Liver (tissue), 9 donors: Measurements from ENCODE around the gene COLEC11. TPM values are rescaled to one million over a fixed set of nuclear protein-coding genes. Genes with fewer than 3 reads are reported as not detected.

ENCODE experiments used
- DNase-seq: peaks from one replicate; pipeline ENCODE4 v3.0.0-alpha.2; 2017; ENCODE audit warnings: low spot score
- H3K27ac ChIP-seq, 2 donors: one replicate each; pipeline ENCODE4 v1.7.0; 2013; ENCODE audit warnings: inconsistent platforms in 2 of 2, low read length in 2 of 2, control low read depth in 1 of 2, low read depth in 1 of 2, mild to moderate bottlenecking in 1 of 2
- H3K27me3 ChIP-seq, 4 donors: one replicate each; pipeline versions ENCODE4 v1.6.1 to v1.7.0; 2013; ENCODE audit warnings: low read length in 3 of 4, inconsistent platforms in 1 of 4, mild to moderate bottlenecking in 1 of 4, moderate library complexity in 1 of 4; ENCODE audit not compliant: control insufficient read depth in 4 of 4, insufficient read depth in 4 of 4
- H3K36me3 ChIP-seq, 4 donors: one replicate each; pipeline versions ENCODE4 v1.6.1 to v1.7.0; 2013; ENCODE audit warnings: low read length in 3 of 4, mild to moderate bottlenecking in 3 of 4, low read depth in 1 of 4, moderate library complexity in 1 of 4; ENCODE audit not compliant: control insufficient read depth in 4 of 4, insufficient read depth in 3 of 4
- H3K4me1 ChIP-seq, 4 donors: one replicate each; pipeline versions ENCODE4 v1.6.1 to v1.7.0; 2013; ENCODE audit warnings: low read length in 3 of 4, mild to moderate bottlenecking in 3 of 4, moderate library complexity in 1 of 4; ENCODE audit not compliant: control insufficient read depth in 4 of 4, insufficient read depth in 4 of 4
- H3K4me3 ChIP-seq, 3 donors: one replicate each; pipeline versions ENCODE4 v1.6.1 to v1.7.0; 2013; ENCODE audit warnings: low read length in 3 of 3, control low read depth in 1 of 3, low read depth in 1 of 3, mild to moderate bottlenecking in 1 of 3
- H3K9ac ChIP-seq, 2 donors: one replicate each; pipeline ENCODE4 v1.7.0; 2013; ENCODE audit warnings: low read length in 2 of 2, mild to moderate bottlenecking in 2 of 2, moderate library complexity in 2 of 2, control low read depth in 1 of 2, low read depth in 1 of 2
- H3K9me3 ChIP-seq, 4 donors: one replicate each; pipeline versions ENCODE4 v1.6.1 to v1.7.0; 2013; ENCODE audit warnings: low read length in 3 of 4; ENCODE audit not compliant: control insufficient read depth in 4 of 4
- ATF3 ChIP-seq: IDR thresholded peaks from 2 replicates; pipeline ENCODE4 v1.6.1; 2016; ENCODE audit warnings: antibody characterized with exemption
- FOXA1 ChIP-seq: IDR thresholded peaks from 2 replicates; pipeline ENCODE4 v1.6.1; 2016; ENCODE audit warnings: antibody characterized with exemption
- FOXA2 ChIP-seq: IDR thresholded peaks from 2 replicates; pipeline ENCODE4 v1.6.1; 2016; ENCODE audit warnings: antibody characterized with exemption
- HNF4A ChIP-seq, 2 donors: conservative IDR thresholded peaks; 2 replicates each; pipeline ENCODE4 v1.6.1; 2016; ENCODE audit warnings: antibody characterized with exemption in 2 of 2, mild to moderate bottlenecking in 2 of 2
- HNF4G ChIP-seq: IDR thresholded peaks from 2 replicates; pipeline ENCODE4 v1.6.1; 2016; ENCODE audit warnings: antibody characterized with exemption
- NR2F2 ChIP-seq: IDR thresholded peaks from 2 replicates; pipeline ENCODE4 v1.6.1; 2016; ENCODE audit warnings: antibody characterized with exemption
- RAD21 ChIP-seq, 2 donors: IDR thresholded peaks; 2 replicates each; pipeline ENCODE4 v1.6.1; 2016; ENCODE audit warnings: antibody characterized with exemption in 2 of 2, mild to moderate bottlenecking in 2 of 2
- REST ChIP-seq: IDR thresholded peaks from 2 replicates; pipeline ENCODE4 v1.6.1; 2016; ENCODE audit warnings: antibody characterized with exemption, mild to moderate bottlenecking
- RXRA ChIP-seq, 2 donors: IDR thresholded peaks; 2 replicates each; pipeline ENCODE4 v1.6.1; 2017 to 2018; ENCODE audit warnings: antibody characterized with exemption in 2 of 2, mild to moderate bottlenecking in 1 of 2
- YY1 ChIP-seq: IDR thresholded peaks from 2 replicates; pipeline ENCODE4 v1.6.1; 2016; ENCODE audit warnings: antibody characterized with exemption, mild to moderate bottlenecking
- WGBS: extraction: QIAGEN DNeasy Blood & Tissue Kit; methylation state at CpG from one replicate; pipeline ENCODE4 v1.1.7; 2013; 5-methylcytosine and 5-hydroxymethylcytosine counted together
- polyA plus RNA-seq, 2 donors: library from polyadenylated mRNA; stranded (reverse) in 1 of 2; unstranded in 1 of 2; fragments of 200-250 nt in 1 of 2; fragments of >200 nt in 1 of 2; fragmentation: Nextera tagmentation in 1 of 2; extraction: Ambion mirVana in 1 of 2; gene quantifications; one replicate each; pipeline versions ENCODE4 v1.2.1 to v1.2.3, GENCODE V29; 2013 to 2015
- total RNA-seq, 2 donors: library from RNA; depleted of rRNA; stranded (reverse); fragments of >200 nt; gene quantifications; one replicate each; pipeline ENCODE4 v1.2.3, GENCODE V29; 2014
- donor health status: healthy.
- donor health status: healthy.
- donor health status: healthy.
- donor health status: healthy.
- donor health status: healthy.

The COLEC11 gene
- total and polyA plus RNA-seq, 4 donors = 31.0 to 100 (median 70.9) TPM

- Histone ChIP-seq H3K9ac (no peak overlapping the region), H3K36me3 (peaks cover 0 to 5% (median 0%) of the 10 kb centered on the region in 4 donors), H3K4me3 (no peak overlapping the region), H3K4me1 (no peaks in the 10 kb centered on the region), H3K9me3 (no peaks in the 10 kb centered on the region), H3K27ac (no peak overlapping the region), H3K27me3 (no peaks in the 10 kb centered on the region)
- WGBS = 92% methylated on average over 13 of the region's 13 CpGs
- TF ChIP-seq HNF4A (conservative IDR thresholded peaks at IDR 0.05) (no peak), FOXA2 (no peak), HNF4G (no peak), REST (no peak), FOXA1 (no peak)
- no peak for DNase-seq
Measured at GRCh38 chr2:3641181-3641580, 46.3 kb downstream of the COLEC11 start.

- H3K4me1 ChIP-seq = no peaks in the 10 kb centered on the region
- no peak overlapping the region for H3K9ac ChIP-seq
- H3K27ac ChIP-seq = no peak overlapping the region
- no peak for DNase-seq
- H3K27me3 ChIP-seq = no peaks in the 10 kb centered on the region
- H3K9me3 ChIP-seq = no peaks in the 10 kb centered on the region
- WGBS = 92% methylated on average over 26 of the region's 26 CpGs
- TF ChIP-seq HNF4A (conservative IDR thresholded peaks at IDR 0.05) = no peak
- TF ChIP-seq RAD21 (IDR thresholded peaks at IDR 0.05) = no peak
- TF ChIP-seq FOXA1 = no peak
- no peak for TF ChIP-seq REST
- TF ChIP-seq YY1 = no peak
- no peak for TF ChIP-seq NR2F2
- TF ChIP-seq FOXA2 = no peak
- no peak for TF ChIP-seq ATF3
- no peak for TF ChIP-seq RXRA (IDR thresholded peaks at IDR 0.05)
- no peak overlapping the region for H3K4me3 ChIP-seq
- peaks cover 0 to 8% (median 0%) of the 10 kb centered on the region in 4 donors for H3K36me3 ChIP-seq
Measured at GRCh38 chr2:3641841-3642421, 47.0 kb downstream of the COLEC11 start.
